BJ (cell line): ENCODE measurements around the gene TMEM255A. TPM values are rescaled to one million over a fixed set of nuclear protein-coding genes. Genes with fewer than 3 reads are reported as not detected.

Experiments used
- CTCF ChIA-PET: fragments of 350-600 bp; formaldehyde crosslinking; extraction: SDS; loops from one replicate; lab custom pipeline; 2021; ENCODE audit warnings: antibody characterized with exemption, inconsistent platforms; lab: Yijun Ruan, JAX
- POLR2A ChIA-PET: fragments of 300-600 bp; sonication (Branson Sonifier 250); formaldehyde crosslinking; extraction: SDS; loops from one replicate; lab custom pipeline; 2021; ENCODE audit warnings: antibody characterized with exemption; lab: Charles Lee
- DNase-seq: peaks from one replicate; pipeline ENCODE4 v3.0.0-alpha.2; 2011; ENCODE audit warnings: low read depth
- H3K27me3 ChIP-seq: 2 replicates; pipeline ENCODE4 v1.6.0; 2011; ENCODE audit warnings: low read length; ENCODE audit not compliant: control insufficient read depth, insufficient read depth
- H3K36me3 ChIP-seq: 2 replicates; pipeline ENCODE4 v1.5.1; 2011; ENCODE audit warnings: low read length; ENCODE audit not compliant: control insufficient read depth, insufficient read depth
- H3K4me3 ChIP-seq: 2 replicates; pipeline ENCODE4 v1.5.1; 2011; ENCODE audit warnings: low read depth, mild to moderate bottlenecking, control low read depth, low read length
- CTCF ChIP-seq: IDR thresholded peaks from 2 replicates; pipeline ENCODE4 v1.5.1; 2011; ENCODE audit warnings: low read depth, mild to moderate bottlenecking, control low read depth, inconsistent platforms, low read length, moderate library complexity; ENCODE audit not compliant: insufficient read depth
- polyA plus RNA-seq: library from polyadenylated mRNA; depleted of rRNA; stranded (reverse); fragments of >200 nt; gene quantifications from 2 replicates; pipeline ENCODE4 v1.2.3, GENCODE V29; 2011

Gene TMEM255A
- polyA plus RNA-seq, 1 experiment = 0.10 TPM

- POLR2A ChIA-PET = no interaction called here
- H3K4me3 ChIP-seq = no peak overlapping the region
- DNase-seq = no peak
- no peak for TF ChIP-seq CTCF
- H3K27me3 ChIP-seq = no peaks in the 10 kb centered on the region
- CTCF ChIA-PET = no interaction called here
- no peaks in the 10 kb centered on the region for H3K36me3 ChIP-seq
Observed at GRCh38 chrX:120332394-120332793, 21.1 kb upstream of the TMEM255A start.

DNA sequence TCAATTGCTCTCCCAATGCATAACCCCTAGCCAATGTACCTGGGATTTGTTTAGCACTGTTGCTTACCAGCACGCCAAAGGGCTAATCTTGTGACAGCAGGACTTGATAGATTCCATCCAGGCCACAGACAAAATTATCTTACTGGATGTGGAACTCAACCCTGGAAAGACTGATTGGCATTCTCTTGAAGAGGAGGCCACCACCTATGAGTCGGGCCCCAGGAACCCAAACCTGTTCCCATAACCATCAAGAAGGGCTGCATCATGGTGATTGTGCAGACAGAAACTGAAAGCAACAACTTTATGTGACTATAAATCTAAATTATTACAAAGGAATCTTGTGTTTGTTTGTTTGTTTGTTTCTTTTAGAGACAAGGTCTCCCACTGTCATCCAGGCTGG is 19.9 kb upstream of the TMEM255A start:
- no peak for TF ChIP-seq CTCF
- Histone ChIP-seq H3K27me3 (no peaks in the 10 kb centered on the region), H3K4me3 (no peak overlapping the region), H3K36me3 (no peaks in the 10 kb centered on the region)
- DNase-seq = no peak
- POLR2A ChIA-PET = no interaction called here
- CTCF ChIA-PET = no interaction called here

GRCh38 chrX:120321520-120322281 is 10.4 kb upstream of the TMEM255A start:
- H3K27me3 ChIP-seq = no peaks in the 10 kb centered on the region
- TF ChIP-seq CTCF = no peak
- ChIA-PET CTCF (no interaction called here), POLR2A (no interaction called here)
- H3K36me3 ChIP-seq = no peaks in the 10 kb centered on the region
- H3K4me3 ChIP-seq = no peak overlapping the region
- DNase-seq = no peak

GRCh38 chrX:120318411-120318810 is 7.2 kb upstream of the TMEM255A start:
- CTCF ChIA-PET = no interaction called here
- Histone ChIP-seq H3K36me3 (no peaks in the 10 kb centered on the region), H3K4me3 (no peak overlapping the region), H3K27me3 (no peaks in the 10 kb centered on the region)
- POLR2A ChIA-PET = no interaction called here
- DNase-seq = no peak
- no peak for TF ChIP-seq CTCF

GRCh38 chrX:120316587-120317283 is 5.5 kb upstream of the TMEM255A start:
- POLR2A ChIA-PET = no interaction called here
- DNase-seq = no peak
- CTCF ChIA-PET = no interaction called here

More at GRCh38 chrX:120316587-120317283, 5.5 kb upstream of the TMEM255A start:
- Histone ChIP-seq H3K36me3 (no peaks in the 10 kb centered on the region), H3K27me3 (no peaks in the 10 kb centered on the region; the same call in none of the 2 replicates), H3K4me3 (no peak overlapping the region)
- no peak for TF ChIP-seq CTCF
